Activated T-cell treated with anti-CD3 and anti-CD28 coated beads, Interleukin-2, amount 50 U/mL, for 1 hour (primary cell): Measurements from ENCODE around the gene FAM47B.

Experiments
- DNase-seq: peaks from one replicate; pipeline ENCODE4 v3.0.0-alpha.2; 2020

FAM47B gene

DNA sequence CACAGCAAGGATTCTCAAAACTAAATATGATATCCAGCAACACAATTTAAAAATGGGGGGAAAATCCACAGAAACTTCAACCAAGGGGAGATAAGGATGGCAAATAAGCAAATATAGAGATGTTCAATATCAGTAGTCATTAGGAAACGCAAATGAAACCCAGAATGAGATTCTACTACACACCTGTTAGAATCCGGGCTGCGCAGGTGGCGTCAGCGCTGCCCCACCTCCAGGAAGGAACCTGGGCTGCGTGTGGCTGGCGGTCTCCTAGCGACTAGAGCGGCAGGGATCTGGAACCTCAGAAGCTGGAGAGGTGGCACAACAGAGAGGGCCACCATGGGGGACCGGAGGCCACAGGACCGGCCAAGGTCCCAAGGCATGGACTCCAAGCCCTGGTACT lies at the start of gene FAM47B:
Gene FAM47B, plus strand, starts transcription at position 301 of the 400 bp plus-strand sequence. Its CDS starts 36 bp downstream, at position 337.
- no peak for DNase-seq

DNA sequence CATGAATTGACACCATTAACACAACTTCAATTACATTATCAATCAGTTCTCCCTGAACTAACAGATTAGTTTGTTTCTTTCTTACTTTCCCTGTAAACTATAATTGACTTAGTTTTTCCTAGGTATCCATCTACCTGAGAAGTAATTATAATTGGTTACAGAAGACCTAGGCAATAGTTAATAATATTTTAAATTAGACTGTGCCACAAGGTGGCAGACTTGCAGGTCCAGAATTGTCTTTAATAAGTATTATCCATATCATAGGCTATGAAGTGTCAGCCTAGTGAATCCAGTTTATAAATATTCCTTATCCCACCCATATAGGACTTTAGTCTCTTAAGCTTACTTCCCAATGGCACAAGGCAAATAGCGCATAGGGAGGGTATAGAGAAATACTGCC lies 48.9 kb upstream of the FAM47B start:
- no peak for DNase-seq

DNA sequence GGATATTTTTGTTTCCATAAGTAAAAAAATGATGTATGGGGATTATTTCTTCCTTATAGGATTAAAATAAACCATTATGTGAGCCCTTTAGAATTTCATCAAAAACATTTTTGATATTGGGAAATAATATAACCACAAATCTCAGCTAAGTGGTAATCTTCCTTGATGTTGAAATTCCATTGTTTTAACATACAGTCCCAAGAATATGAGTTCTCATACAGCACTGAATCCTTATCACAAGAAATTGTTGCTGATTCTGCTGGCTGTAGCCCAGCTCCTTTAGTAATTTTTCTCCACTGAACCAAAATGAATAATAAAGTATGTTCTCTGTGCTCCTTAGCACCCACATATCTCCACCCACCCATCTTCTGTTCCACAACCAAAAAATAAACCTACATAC lies 41.9 kb upstream of the FAM47B start:
- DNase-seq: no peak

DNA sequence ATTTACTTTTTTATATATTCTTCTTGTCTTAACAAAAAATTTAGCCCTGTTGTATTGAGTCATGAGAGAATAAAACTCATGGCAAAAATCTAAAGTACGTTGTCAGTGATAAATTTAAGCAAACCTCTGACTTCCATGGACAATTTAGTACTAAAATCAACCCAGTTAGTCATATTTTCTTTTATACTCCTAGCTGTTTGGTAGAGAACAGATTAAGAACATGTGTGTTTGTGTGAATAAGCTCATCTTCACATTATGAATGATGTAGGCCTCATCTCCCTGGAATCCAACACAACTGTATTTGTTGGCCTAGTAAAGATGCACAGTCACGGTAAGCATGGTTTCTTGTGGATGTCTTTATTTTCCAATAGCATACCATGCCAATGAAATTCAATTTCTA lies 40.8 kb upstream of the FAM47B start:
- no peak for DNase-seq

DNA sequence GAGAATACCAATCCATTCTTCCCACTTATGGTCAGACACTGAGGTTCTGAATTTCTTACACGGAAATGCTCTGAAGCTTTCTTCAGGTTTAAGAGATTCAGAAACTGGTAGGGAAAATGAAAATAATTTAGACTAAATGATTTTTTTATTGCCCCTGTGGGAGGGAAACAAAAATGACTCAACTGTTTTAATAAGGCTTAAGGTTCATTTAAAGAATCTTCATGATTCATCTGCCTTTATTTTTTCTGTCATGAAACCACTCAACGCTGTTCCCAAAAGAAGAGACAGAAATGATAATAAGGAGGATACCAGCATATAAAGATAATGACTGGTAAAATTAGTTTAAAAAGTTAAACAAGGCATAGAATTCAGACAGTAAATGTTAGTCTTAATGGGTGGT lies 39.3 kb upstream of the FAM47B start:
- no peak for DNase-seq

DNA sequence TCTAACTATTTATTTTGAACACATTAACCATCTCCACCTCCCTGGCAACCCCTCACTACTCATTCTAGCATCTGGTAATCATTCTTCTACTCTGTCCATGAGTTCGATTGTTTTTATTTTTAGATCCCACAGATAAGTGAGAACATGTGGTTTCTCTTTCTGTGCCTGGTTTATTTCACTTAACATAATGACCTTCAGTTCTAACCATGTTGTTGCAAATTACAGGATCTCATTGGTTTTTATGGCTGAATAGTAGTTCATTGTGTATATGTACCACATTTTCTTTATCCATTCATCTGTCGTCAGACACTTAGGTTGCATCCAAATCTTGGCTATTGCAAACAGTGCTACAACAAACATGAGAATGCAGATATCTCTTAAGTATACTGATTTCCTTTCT lies 33.4 kb upstream of the FAM47B start:
- DNase-seq: no peak

DNA sequence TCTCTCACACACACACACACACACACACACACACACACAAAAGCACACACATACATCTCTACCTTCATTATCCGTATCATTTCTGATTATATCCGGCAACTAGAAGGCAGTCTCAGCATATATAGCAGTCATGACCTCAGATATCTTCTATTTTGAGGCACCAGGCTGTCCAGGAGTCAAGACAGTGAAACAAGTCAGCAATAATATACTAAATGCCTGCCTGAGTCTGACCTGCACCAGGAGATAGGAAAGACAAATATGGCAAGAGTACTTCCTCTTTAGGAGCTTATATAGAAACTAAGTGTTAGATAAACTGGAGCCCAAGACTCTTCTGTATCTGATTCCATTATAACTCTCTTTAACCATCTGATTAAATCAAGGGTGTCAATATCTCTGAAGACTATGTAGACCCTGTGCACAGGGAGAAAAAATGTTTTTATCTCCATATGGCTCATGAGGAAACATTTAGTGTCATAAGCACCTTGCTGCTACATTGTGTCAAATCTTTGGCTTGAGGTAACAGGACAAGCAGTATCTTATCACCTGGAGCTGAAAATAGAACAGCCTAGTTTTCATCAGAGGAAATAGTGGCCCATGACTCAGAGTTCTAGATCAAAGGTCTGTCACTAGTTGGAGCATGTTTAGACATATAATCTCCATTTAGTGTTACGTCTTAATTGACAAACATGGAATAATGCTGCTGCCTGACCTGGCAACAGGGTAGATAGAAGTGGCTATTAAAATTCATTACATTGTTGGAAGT lies 27.0 kb upstream of the FAM47B start:
- no peak for DNase-seq

DNA sequence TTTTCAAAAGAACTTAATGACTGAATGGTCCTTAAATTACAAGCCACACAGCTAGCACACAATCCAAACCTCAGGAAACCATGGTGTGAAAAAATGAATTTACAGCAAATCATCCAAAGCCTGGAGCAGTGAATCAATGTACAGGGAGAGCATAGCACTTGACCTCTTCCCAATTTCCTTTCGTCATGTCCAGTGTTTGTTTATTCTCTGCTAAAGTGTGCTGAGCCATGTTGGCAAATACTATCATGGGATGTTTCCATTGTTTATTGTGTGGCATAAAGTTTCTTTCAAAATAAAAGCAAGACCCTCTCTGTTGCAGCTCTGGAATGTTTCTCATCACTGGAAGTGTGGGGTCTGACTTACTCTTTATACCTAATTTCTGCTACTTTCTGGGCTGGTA lies 25.4 kb upstream of the FAM47B start:
- no peak for DNase-seq

DNA sequence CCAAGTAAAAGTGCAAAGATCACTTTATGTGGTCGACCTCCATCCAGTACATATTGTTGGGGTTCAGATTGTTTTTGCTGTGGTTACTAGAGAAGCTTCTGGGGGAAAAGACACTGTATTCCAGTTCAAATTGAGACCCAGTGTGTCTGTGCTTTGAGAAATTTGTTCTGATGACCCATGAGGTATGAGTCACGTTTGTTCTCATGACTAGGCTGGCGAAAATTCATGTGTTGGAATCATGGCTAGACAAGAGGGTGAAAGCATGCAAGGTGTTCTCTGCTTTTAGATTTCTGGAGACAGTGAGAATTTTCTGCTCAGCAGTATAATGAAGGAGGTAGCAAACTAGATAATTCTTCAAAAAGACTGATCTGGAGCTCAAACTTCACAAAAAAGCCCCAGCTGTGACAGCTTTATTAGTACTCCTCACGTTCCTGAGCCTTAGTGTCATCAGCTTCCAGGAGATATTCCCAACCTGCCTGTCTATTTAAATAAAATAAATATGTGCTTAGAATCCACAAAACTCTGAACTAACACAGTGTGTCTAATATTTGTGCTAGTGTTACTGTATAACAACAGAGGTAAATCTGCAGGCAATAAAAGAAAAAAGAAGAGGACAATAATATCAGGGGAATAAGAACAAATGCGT lies 24.4 kb upstream of the FAM47B start:
- DNase-seq: no peak

DNA sequence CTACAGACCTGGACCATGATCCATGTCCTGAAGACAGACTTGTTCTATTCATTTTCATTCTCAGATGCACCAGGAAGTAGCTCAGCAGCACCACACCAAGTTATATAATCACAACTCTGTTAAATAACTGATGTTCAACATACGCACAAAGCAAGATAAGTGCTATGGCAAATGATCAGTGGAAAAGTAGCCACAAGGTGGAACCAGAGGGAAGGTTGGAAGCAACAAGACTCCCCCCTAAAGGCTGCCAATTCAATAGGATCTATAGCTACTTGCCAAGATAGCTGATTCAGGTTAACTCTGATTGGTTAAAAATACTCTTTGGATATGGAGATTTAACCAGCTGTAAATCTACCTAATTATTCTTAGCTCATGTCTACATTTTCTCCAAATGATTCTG lies 23.7 kb upstream of the FAM47B start:
- DNase-seq: no peak

DNA sequence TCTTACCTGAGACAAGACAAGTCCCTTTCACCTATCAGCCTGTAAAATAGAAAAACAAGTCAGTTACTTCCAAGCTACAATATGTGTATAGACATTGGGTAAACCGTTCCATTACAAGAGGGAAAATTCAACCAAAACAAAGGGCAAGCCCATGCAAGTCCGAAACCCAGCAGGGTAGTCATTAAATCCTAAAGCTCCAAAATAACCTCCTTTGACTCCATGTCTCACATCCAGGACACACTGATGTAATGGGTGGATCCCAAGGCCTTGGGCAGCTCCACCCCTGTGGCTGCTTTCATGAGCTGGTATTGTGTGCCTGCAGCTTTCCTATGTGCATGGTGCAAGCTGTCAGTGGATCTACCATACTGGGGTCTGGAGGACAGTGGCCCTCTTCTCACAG lies 14.7 kb upstream of the FAM47B start:
- DNase-seq: no peak

DNA sequence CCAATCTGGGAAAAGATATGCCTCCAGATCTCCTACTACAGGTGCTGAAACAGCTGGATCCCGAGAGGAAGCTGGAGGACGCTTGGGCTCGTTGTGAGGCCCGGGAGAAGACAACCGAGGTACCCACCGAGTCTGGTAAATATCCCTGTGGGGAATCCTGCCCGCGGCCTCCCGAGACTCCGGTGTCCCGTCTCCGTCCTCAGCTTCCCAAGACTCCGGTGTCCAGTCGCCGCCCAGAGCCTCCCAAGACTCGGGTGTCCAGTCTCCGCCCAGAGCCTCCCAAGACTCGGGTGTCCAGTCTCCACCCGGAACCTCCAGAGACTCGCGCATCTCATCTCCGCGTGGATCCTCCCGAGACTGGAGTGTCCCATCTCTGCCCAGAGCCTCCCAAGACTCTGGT lies 639 bp downstream of the FAM47B start:
- DNase-seq: no peak

DNA sequence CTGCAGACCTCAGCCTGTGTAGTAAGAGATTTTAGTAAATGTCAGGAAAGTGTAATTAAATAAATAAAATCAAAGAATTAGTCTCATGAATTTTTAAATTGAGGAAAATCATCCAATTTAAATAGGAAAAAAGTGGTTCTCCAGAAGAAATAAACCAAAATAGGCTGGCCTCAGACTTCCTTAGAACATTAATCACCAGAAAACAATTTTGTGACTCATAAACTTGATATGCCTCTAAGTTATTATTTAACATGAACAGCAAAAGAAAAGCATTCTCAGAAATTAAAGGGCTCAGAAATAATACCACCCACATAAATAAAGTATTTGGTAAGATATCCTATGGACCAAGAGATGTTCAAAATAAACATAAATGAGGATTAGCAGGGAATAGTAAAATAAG lies 14.3 kb downstream of the FAM47B start:
- no peak for DNase-seq

DNA sequence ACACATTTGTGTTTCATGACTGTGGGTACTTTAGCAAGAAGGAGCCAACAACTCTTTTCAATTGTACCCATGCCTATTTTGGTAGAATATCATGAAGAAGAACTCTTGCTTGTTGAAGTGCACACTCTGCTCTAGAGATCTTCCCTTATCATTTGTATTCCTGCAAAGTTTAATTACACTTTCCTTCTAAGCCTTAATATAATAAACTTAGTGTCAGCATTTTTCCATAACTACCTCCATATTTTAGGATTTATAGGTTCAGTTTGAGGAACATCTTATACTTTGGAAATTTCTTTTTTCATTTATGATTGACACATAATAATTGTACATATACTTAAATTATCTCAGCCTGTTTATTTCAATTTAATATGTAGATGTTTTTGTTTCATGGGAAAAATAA lies 19.1 kb downstream of the FAM47B start:
- no peak for DNase-seq

DNA sequence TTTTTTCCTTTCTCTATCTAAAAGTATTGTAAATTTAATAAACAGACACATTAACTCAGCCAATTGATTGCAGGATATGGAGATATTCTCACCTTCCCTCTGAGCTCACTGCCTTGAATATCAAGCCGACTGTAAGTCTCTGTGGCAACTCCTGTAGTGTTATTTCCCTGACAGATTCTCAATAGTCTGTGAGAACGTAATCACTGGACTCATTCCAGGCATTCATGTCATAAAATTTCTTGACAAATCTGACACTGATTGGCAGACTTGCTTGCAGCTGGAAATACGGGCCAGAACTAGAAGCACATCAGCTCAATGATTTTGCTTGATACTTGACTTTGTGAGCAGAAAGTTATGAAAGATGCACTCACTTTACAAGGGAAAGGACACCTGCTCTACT lies 29.6 kb downstream of the FAM47B start:
- DNase-seq: no peak

DNA sequence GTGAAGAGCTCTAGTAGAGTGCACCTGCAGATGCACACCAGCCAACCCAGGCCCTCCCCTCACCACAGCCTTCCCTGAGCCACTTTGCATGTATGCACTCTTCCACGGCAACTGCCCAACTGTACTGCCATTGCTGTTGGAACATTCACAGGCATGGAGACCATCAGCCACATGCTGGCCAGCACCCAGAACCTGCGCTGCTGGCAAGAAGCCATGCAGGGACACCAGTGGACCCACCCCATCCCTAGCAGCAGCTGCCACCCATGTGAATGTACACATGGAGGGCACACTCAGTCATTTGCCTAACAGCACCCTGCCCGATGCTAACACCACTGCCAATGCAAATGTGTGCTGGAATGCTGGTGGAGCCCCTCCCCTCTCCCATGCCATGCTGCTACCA lies 35.6 kb downstream of the FAM47B start:
- DNase-seq: no peak

DNA sequence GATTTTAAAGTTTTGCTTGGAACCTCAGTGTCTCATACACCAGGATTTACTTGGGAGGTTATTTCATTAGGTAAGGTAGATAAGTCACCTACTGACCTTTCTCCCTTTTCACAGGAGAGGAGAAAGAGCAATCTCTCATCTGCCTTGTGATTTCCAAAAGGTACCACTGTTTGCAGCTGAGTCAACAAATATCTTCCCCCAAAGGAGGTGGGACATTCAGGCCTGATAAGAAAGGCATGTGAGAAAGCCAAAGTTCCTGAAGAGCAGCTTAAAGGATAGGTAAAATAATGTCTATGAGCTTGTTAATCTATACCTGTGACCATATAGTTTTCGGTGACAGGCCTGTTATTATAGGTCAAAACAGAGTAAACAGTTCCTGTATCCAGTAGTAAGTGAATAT lies 45.0 kb downstream of the FAM47B start:
- no peak for DNase-seq
